Adipocyte (in vitro differentiated cells): Measurements from ENCODE around the gene PDXK.

Experiments
- DNase-seq: peaks from one replicate; pipeline ENCODE4 v3.0.0-alpha.2; 2015; ENCODE audit warnings: low read depth
- H3K27me3 ChIP-seq: replicated peaks from 2 replicates; pipeline ENCODE4 v1.7.0; 2013; ENCODE audit warnings: mild to moderate bottlenecking, low read length, moderate library complexity; ENCODE audit not compliant: control insufficient read depth, insufficient read depth
- H3K36me3 ChIP-seq: 2 replicates; pipeline ENCODE4 v1.7.0; 2013; ENCODE audit warnings: low read length, mild to moderate bottlenecking, moderate library complexity; ENCODE audit not compliant: control insufficient read depth, insufficient read depth, severe bottlenecking
- H3K4me1 ChIP-seq: 2 replicates; pipeline ENCODE4 v1.7.0; 2013; ENCODE audit warnings: mild to moderate bottlenecking, low read length, moderate library complexity; ENCODE audit not compliant: control insufficient read depth, insufficient read depth
- H3K4me3 ChIP-seq: 2 replicates; pipeline ENCODE4 v1.7.0; 2013; ENCODE audit warnings: mild to moderate bottlenecking, low read length, moderate library complexity
- H3K9ac ChIP-seq: 2 replicates; pipeline ENCODE4 v1.7.0; 2013; ENCODE audit warnings: mild to moderate bottlenecking, low read length, moderate library complexity
- H3K9me3 ChIP-seq: 2 replicates; pipeline ENCODE4 v1.7.0; 2013; ENCODE audit warnings: mild to moderate bottlenecking, low read length, moderate library complexity; ENCODE audit not compliant: control insufficient read depth

The PDXK gene

GRCh38 chr21:43751955-43752591, 33.1 kb downstream of the PDXK start:
- peaks cover 96% of the 10 kb centered on the region for H3K36me3 ChIP-seq
- no peaks in the 10 kb centered on the region for H3K27me3 ChIP-seq
- no peak overlapping the region for H3K9ac ChIP-seq
- no peaks in the 10 kb centered on the region for H3K9me3 ChIP-seq
- no peak overlapping the region for H3K4me3 ChIP-seq
- DNase-seq, result no peak
- H3K4me1 ChIP-seq, result peaks cover 3% of the 10 kb centered on the region

GRCh38 chr21:43752758-43753438, 34.0 kb downstream of the PDXK start:
- peaks cover 11% of the 10 kb centered on the region for H3K4me1 ChIP-seq
- no peaks in the 10 kb centered on the region for H3K9me3 ChIP-seq
- DNase-seq, result no peak
- peaks cover 89% of the 10 kb centered on the region for H3K36me3 ChIP-seq
- H3K27me3 ChIP-seq, result no peaks in the 10 kb centered on the region
- no peak overlapping the region for H3K9ac ChIP-seq
- no peak overlapping the region for H3K4me3 ChIP-seq

GRCh38 chr21:43753439-43753799, 34.5 kb downstream of the PDXK start:
- DNase-seq, result no peak
- Histone ChIP-seq H3K36me3 (peaks cover 86% of the 10 kb centered on the region), H3K9ac (no peak overlapping the region)

GRCh38 chr21:43754948-43755781, 36.2 kb downstream of the PDXK start:
- Histone ChIP-seq H3K36me3 (peaks cover 86% of the 10 kb centered on the region), H3K4me3 (no peak overlapping the region), H3K9me3 (no peaks in the 10 kb centered on the region), H3K27me3 (no peaks in the 10 kb centered on the region), H3K4me1 (peaks cover 27% of the 10 kb centered on the region), H3K9ac (no peak overlapping the region)
- no peak for DNase-seq

More at GRCh38 chr21:43753439-43753799, 34.5 kb downstream of the PDXK start:
- Histone ChIP-seq H3K27me3 (no peaks in the 10 kb centered on the region), H3K9me3 (no peaks in the 10 kb centered on the region), H3K4me3 (no peak overlapping the region), H3K4me1 (peaks cover 17% of the 10 kb centered on the region)

GRCh38 chr21:43755820-43756594, 37.1 kb downstream of the PDXK start:
- Histone ChIP-seq H3K4me3 (no peak overlapping the region), H3K9ac (no peak overlapping the region), H3K27me3 (no peaks in the 10 kb centered on the region), H3K36me3 (peaks cover 84% of the 10 kb centered on the region), H3K9me3 (no peaks in the 10 kb centered on the region), H3K4me1 (peaks cover 27% of the 10 kb centered on the region)
- no peak for DNase-seq

- no peak for DNase-seq
- Histone ChIP-seq H3K4me3 (peak overlapping the region; percentile 76), H3K27me3 (no peaks in the 10 kb centered on the region), H3K36me3 (peaks cover 85% of the 10 kb centered on the region), H3K4me1 (peaks cover 27% of the 10 kb centered on the region), H3K9ac (peak overlapping the region; percentile 85), H3K9me3 (no peaks in the 10 kb centered on the region)
Measured at GRCh38 chr21:43757601-43758000, 38.7 kb downstream of the PDXK start.

- peaks cover 84% of the 10 kb centered on the region for H3K36me3 ChIP-seq
- H3K4me1 ChIP-seq, result peaks cover 27% of the 10 kb centered on the region
- DNase-seq, result peak; percentile 89
Measured at GRCh38 chr21:43758111-43758641, 39.2 kb downstream of the PDXK start.

GRCh38 chr21:43758811-43759210, 39.9 kb downstream of the PDXK start:
- H3K4me1 ChIP-seq, result peaks cover 27% of the 10 kb centered on the region
- peaks cover 81% of the 10 kb centered on the region for H3K36me3 ChIP-seq
- H3K9ac ChIP-seq, result peak overlapping the region; percentile 85
- no peaks in the 10 kb centered on the region for H3K9me3 ChIP-seq
- no peaks in the 10 kb centered on the region for H3K27me3 ChIP-seq
- DNase-seq, result no peak
- peak overlapping the region; percentile 76 for H3K4me3 ChIP-seq

More at GRCh38 chr21:43758111-43758641, 39.2 kb downstream of the PDXK start:
- Histone ChIP-seq H3K9me3 (no peaks in the 10 kb centered on the region), H3K4me3 (peak overlapping the region; percentile 76), H3K27me3 (no peaks in the 10 kb centered on the region), H3K9ac (peak overlapping the region; percentile 85)

GRCh38 chr21:43759651-43760050, 40.7 kb downstream of the PDXK start:
- Histone ChIP-seq H3K4me1 (peaks cover 30% of the 10 kb centered on the region), H3K9me3 (no peaks in the 10 kb centered on the region), H3K27me3 (no peaks in the 10 kb centered on the region), H3K36me3 (peaks cover 76% of the 10 kb centered on the region), H3K4me3 (no peak overlapping the region), H3K9ac (no peak overlapping the region)
- no peak for DNase-seq

- Histone ChIP-seq H3K4me1 (peaks cover 37% of the 10 kb centered on the region), H3K4me3 (no peak overlapping the region), H3K9me3 (no peaks in the 10 kb centered on the region), H3K9ac (no peak overlapping the region), H3K36me3 (peaks cover 68% of the 10 kb centered on the region), H3K27me3 (no peaks in the 10 kb centered on the region)
- no peak for DNase-seq
Measured at GRCh38 chr21:43760391-43760958, 41.5 kb downstream of the PDXK start.
